Smooth muscle cell of the brain vasculature (primary cell): Measurements from ENCODE around the gene MINDY2.

Source experiments
- DNase-seq: peaks from one replicate; pipeline ENCODE4 v3.0.0-alpha.2; 2012; ENCODE audit warnings: low read depth, low spot score

MINDY2 gene, protein sequence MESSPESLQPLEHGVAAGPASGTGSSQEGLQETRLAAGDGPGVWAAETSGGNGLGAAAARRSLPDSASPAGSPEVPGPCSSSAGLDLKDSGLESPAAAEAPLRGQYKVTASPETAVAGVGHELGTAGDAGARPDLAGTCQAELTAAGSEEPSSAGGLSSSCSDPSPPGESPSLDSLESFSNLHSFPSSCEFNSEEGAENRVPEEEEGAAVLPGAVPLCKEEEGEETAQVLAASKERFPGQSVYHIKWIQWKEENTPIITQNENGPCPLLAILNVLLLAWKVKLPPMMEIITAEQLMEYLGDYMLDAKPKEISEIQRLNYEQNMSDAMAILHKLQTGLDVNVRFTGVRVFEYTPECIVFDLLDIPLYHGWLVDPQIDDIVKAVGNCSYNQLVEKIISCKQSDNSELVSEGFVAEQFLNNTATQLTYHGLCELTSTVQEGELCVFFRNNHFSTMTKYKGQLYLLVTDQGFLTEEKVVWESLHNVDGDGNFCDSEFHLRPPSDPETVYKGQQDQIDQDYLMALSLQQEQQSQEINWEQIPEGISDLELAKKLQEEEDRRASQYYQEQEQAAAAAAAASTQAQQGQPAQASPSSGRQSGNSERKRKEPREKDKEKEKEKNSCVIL

DNA sequence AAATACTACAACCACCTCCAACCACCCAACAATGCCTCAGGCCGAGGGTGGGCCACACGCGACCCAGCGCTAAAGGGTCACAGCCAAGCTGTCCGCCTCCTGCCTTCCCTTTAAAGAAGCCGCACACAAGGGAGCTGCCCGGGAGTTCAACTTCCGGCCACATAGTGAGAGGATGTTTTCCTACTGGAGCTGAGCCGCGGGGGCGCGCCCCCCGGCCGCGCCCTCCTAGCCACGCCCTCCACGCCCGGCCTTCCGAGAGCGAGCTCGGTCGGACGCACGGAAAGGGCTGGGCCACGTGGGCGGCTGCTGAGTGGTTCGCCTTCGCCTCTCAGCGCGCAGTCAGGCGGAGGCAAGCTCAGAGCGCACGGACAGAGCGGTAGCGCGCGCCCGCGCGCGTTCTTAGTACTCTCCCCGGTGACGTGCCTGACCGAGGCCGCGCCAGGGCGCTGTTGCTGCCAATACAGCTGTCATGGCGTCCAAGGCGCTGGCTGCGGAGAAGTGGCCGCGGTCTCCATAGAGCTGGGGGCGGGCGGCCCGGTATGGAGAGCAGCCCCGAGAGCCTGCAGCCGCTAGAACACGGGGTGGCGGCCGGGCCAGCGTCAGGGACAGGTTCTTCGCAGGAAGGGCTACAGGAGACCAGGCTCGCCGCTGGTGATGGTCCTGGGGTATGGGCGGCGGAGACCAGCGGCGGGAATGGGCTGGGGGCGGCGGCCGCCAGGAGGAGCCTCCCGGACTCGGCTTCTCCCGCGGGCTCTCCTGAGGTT is at the start of gene MINDY2:
TSS of gene MINDY2 (plus strand) at position 446 of the 764 bp plus-strand sequence. CDS start at position 540, 94 bp downstream.
- DNase-seq, result peak; percentile 98

DNA sequence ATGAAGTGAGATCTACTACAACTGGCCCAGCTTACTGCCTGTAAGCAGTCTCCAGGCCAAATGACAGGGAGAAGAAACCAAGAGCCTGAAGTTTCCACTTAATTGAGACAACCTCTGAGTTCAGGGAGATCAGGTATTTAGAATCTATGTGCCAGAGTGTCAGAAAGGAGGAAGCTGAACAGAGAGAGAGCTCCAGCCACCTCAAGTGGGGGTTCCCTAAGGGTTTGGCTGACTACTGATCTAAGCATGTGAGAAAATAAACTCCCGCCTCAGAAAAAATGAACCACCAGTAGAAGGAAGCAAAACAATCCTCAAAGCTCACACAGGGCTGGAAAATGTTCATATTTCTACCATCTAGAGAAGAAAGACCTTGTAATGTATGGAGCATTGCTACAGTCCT is 46.6 kb upstream of the MINDY2 start:
- no peak for DNase-seq

DNA sequence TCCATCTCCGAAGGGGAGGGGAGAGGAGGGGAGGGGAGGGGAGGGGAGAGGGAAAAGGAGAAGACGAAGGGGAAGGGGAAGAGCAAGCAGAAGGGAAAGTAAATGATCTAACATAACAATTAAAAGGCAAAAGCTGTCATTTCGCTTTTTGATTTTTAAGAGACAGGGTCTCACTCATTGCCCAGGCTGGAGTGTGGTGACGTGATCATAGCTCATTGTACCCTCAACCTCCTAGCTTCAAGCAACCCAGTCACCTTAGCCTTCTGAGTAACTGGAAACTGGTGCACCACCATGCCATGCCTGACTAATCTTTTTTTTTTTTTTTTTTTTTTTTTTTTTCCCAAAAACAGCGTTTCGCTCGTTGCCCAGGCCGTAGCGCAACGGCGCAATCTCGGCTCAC is 44.2 kb upstream of the MINDY2 start:
- no peak for DNase-seq

DNA sequence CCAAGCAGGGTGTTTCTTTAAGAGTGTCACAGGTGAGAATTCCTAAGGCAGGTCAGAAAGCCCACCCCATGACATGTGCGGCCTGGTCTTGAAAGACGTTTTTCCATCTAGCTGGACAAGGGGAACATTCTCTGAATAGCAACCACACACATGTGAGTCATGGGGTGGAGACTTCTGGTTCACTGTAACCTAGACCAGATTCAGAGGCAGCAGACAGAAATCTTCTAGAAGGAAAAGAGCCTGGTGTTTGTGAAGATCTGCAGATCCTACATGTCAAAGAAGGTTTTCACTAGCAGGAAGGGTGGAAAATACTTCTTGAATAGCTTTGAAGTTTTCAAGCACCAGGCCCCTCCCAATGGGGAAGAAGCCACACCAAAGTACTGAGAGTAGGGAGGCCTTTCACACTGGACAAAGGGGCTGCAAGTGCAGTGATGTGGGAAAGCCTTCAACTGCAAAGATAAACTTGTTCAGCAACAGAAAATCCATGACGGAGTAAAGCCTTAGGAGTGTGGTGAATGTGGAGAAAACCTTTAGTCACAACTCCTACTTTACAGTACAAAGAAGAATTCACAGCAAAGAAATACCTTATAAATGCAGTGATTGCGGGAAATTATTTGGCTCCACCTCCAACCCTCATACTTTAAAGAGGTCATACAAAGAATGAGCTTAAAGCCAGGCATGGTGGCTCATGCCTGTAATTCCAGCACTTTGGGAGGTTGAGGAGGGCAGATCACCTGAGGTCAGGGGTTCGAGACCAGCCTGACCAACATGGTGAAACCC is 39.2 kb upstream of the MINDY2 start:
- DNase-seq, result no peak

DNA sequence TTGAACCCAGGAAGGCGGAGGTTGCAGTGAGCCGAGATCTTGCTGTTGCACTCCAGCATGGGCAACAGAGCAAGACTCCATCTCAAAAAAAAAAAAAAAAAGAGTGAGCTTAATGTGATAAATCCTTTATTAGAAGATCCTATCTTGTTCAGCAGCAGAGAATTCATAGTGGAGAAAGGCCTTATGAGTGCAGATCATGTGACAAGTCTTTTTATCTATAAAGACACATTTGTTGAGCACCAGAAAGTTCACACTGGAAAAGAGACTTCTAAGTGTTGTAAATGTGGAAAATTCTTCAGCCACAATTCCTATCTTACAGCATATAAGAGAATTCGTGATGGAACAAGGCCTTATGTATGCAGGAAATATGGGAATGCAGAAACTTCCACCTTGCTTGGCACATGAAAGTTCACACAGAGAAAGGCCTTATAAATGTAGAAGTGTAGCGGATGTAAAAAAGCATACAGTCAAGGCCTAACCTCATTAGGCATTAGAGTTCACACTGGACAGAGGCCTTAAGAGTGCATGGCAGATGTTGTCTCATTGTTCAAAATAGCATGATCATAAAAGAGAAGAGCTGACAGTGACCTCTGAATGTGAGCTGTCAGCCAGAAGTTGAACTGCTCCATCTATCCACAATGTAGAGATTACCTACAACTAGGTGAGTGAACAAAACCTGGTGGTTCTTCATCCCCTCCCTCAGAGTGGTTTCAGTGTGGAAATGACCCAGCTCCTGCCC is 38.3 kb upstream of the MINDY2 start:
- no peak for DNase-seq

DNA sequence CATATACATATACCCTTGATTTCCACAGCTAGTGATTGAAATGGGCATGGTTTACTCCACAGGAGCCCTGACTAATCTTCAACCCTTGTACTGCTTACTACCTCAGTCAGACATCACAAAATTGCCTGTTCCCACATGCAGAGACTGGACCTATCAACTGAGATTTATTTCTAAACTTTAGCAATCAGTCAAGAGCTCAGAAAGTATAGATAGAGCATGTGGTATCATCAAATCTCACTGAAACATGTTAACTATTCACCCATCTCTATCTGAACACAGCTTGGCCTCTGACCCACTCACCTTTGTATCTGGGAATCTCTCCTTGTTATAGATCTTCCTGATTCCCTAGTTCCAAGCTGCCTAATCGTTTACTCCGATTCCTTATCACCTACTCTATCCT is 36.2 kb upstream of the MINDY2 start:
- no peak for DNase-seq

DNA sequence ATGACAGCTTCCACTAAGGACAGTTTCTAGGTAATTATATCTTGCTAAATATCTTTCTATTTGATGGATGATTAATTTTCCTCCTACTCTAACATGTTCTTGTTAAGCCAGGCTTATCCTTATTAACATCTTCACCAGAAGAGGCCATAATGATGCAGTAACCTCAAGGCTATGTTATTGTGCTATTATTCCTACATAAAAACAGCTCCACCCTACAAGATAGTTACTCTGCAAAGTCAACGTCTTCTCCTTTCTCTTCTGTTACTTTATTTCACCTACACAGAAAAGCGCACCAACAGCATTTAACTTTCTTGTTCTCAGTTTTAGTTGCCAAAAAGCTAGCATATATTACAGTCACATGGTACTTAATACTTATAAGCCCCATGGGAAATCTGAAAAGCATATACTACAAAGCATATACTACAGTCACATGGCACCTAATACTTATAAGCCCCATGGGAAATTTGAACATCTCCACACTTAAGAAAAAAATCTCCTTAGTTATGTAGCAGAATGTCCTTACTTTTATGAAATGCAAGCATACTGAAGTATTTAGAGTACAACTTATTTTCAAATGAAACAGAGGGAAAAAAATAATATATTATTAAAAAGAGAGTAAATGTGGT is 35.0 kb upstream of the MINDY2 start:
- no peak for DNase-seq

DNA sequence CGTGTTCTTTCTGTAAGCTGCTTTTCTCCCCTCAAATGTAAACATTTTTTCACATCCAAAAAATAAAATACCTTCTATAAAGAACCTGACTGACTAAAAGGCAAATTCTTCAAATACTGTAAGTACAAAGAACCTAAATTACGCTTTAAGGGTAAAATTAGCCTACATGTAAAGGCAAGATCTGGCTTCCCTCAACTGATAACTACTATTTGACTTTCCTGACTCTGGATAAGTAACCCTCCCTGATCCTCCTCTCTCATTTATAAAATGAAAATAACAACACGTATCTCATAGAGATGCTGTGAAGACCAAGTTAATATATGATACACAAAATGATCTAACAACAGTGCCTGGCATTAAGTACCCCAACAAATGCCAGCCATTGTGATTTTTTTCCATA is 33.8 kb upstream of the MINDY2 start:
- no peak for DNase-seq

DNA sequence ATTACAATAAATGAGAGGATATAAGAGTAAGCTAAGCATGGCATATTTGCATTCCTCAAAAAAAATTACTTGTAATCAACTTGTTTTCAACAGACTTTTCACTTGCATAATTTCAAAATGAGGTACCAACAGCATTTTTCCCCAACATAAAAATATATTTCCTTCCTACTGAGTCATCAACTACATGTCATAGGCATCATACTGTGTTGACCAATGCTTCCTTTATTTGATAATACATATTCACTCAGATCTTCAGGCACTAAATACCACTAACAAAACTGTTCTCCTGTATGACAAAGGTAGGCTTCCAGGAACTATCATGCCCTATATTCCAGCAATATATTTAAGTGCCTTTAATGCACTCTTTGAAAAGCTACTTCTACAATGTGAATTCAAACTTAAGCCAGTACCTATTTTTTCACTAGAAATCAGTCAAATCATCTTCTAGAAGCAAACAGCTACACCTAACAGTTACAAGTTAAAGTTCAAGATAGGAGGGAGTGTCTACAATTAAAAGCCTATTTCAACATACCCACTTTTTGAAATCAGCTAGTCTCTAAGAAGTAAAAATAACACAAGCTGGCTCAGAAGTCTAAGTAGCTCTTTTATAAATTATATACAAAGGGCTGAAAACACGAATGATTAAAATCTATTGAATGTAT is 32.9 kb upstream of the MINDY2 start:
- DNase-seq, result no peak

DNA sequence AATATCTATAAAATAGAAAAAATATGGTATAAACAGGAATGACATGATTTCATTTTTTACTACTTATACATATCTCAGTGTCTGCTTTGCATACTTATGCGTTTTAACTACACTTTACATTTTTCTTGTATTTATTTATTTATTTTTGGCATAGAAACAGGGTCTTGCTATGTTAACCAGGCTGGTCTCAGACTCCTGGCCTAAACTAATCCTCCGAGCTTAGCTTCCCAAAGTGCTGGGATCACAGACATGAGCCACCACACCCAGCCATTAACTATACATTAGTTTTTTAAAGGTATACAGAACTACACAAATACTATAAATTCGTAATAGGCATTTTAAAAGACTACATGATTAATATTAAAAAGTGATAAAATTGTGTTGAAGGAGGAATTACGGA is 30.7 kb upstream of the MINDY2 start:
- DNase-seq, result no peak

DNA sequence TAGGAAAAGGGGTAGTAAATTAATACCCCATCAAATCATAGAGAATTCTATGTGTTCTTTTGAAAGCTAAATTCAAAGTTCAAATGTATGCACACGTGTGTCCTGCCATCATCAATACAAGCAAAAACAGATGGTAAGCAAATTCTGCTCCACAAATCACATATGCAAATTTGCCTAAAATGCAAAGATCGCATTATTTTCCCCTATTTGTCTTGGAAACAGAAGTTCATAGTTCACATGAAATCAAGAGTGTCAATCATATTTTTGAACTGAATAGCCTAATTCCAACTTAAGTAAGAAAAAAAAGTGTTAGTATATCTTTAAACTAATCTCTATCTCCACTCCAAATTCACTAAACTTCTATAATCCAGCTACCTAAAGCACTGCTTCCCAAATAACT is 30.1 kb upstream of the MINDY2 start:
- DNase-seq, result no peak

DNA sequence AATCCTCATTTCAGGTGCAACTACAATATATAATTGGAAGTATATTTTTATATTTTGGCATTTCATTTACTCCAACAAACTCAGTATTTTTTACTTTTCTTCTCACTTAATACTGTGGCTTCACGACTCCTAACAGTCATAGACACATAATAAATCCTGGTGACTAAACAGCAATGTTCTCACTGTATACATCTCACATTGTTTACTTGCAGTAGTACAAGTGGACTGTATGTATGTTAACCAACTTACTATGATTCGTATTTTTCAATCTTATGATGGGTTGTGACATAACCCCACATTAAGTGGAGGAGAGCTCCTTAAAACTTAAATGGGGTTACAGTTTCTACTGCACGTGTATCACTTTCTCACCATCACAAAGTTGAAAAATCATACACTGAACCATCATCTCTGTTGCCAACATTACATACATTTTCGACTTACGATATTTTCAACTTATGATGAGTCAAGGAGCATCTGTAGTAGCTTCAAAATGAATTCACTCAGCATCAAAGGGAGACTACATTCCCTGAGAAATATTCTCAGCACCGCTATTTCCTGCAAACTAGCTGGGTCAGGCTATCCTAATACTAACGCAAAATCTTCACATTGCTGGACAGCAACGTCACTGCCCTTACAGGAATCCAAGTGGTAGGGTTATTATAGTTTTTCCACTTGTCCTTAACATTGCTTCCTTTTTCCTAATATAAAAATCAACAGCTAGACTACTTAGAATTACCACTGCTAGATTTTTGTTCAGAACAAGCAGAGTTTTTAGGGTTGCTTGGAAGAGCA is 28.9 kb upstream of the MINDY2 start:
- no peak for DNase-seq

DNA sequence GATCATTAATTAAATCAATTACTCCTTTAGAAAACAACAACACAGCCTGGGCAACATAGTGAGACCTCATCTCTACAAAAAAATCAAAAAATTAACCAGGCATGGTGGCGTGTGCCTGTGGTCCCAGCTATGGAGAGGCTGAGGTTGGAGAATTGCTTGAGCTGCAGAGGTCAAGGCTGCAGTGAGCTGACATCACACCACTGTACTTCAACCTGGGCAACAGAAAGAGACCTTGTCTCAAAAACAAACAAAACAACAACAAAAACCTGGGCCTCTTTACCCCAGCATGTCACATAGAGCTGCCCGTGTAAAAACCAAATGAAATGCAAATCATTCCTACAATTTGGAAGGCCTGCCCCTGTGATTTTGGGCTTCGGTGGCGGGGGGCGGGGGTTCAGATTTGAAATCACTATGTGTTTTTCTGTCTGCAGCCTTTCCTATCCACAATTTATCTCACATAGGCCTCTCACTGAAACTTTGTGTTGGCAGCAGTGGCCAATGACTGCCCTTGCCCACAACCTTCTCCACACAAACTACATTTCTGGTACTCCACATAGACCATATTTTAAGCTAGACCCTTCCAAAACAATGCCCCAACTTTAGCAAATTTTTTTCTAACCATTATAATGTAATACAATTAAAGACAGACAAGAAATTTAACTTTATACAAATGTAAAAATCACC is 28.1 kb upstream of the MINDY2 start:
- DNase-seq, result no peak

DNA sequence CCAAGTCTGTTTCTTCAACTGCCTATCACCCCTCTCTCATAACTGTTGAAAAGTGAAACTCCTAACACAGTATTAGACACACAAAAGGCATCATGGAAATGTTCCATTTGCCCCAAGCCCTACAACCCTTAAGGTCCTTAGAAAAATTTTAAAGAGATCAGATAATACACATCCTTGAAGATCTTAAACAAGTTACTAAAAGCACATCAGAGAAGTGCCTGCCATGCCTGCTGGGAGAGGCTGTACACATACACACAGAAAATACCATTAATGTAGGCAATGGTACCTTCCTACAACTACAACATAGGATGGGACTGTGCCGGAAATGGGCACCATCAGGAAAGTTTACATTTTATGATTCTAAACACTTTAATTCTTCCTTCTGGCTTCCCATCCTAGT is 24.9 kb upstream of the MINDY2 start:
- no peak for DNase-seq

DNA sequence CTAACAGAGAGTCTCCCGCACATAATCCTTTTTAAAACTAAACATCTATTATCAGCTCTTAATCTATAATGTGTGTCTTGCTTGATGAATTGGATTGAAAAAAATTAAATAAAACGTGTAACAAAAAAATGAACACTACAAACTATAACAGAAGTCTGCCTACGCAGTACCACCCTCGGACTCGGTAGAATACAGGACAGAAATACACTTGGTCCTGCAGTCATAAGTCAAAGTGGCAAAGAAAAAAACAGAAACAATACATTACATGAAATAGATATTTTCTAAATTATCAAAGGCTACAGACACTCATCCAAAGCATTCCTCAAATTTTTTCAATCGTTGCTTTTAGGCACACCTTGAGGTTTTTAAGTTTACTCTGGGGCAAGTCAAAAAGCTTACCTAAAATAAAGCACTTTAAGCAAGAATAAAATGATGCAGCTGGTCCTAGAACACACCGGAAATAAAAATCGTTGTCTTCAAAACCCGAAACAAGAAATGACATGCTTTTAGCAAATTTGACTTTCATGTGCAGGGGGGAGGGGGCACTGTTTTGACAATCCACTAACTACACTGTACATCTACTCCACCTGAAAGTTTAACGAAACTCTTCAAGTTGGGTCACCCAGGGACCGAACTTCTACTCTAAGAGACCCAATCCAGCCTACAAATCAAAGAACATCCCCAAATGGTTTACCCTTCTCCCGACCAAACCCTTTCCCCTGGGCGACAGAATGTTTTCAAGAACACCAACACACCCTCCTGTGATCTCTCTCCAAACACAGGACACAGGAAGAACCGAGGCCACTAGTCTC is 22.9 kb upstream of the MINDY2 start:
- DNase-seq, result no peak

DNA sequence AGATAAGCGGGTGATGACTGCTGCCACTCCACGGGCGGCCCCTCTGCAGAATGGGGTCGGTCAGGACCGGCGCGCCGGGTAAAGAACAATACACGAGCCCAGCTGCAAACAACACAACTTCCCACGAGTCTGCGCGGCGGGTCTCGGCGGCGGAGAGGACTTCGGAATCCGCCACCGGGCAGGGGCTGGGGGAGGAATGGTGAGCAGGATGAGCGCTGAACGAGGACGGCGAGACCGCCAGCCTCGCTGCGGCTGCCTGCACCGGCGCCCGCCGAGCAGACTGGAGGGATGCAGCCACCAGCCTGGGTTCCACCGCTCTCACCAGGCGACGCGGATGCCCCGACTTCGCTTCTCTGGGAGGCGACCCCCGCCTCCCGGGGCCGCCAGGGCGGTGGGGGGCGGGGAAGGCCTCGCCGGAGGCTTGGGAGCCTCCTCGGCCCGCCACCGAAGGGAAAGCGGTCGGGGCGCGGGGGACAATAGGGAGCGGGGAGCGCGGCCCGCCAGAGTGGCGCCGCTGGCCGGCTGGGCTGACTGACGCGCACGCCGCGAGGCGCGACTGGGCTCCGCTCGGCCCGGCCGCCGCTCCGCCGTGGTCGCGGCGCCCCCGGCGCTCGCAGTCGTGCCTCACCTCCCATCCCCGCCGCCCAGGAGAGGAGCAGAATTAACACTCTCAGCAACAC is 22.1 kb upstream of the MINDY2 start:
- DNase-seq, result no peak
